Right cardiac atrium (tissue), 5 donors: Measurements from ENCODE around the gene ELOVL1. TPM values are rescaled to one million over a fixed set of nuclear protein-coding genes. Genes with fewer than 3 reads are reported as not detected.
A peak's percentile ranks its signal among the peaks of the same experiment; 100 is the strongest.

Experiments used
- ATAC-seq, 2 donors: fragments of 200-7000 bp; cut with Tn5 transposase; one replicate each; pipeline versions ENCODE4 v1.8.0 to v1.9.1; 2020; ENCODE audit warnings: moderate library complexity in 2 of 2, mild to moderate bottlenecking in 1 of 2
- DNase-seq, 3 donors: peaks; one replicate each; pipeline ENCODE4 v3.0.0-alpha.2; 2020
- H3K27ac ChIP-seq: one replicate; pipeline ENCODE4 v1.5.1; 2013; ENCODE audit warnings: mild to moderate bottlenecking, low read length, control low read depth, moderate library complexity
- H3K27me3 ChIP-seq: one replicate; pipeline ENCODE4 v1.6.1; 2013; ENCODE audit not compliant: control insufficient read depth, insufficient read depth
- H3K4me1 ChIP-seq: one replicate; pipeline ENCODE4 v1.6.1; 2013; ENCODE audit warnings: low read length; ENCODE audit not compliant: control insufficient read depth, insufficient read depth
- H3K4me3 ChIP-seq: one replicate; pipeline ENCODE4 v1.5.1; 2013; ENCODE audit warnings: low read length, control low read depth
- H3K9me3 ChIP-seq: one replicate; pipeline ENCODE4 v1.6.1; 2013; ENCODE audit warnings: low read length; ENCODE audit not compliant: control insufficient read depth
- WGBS: extraction: QIAGEN DNeasy Blood & Tissue Kit; methylation state at CpG from one replicate; pipeline ENCODE4 v1.1.7; 2013; 5-methylcytosine and 5-hydroxymethylcytosine counted together
- intact Hi-C, 4 donors: fragments of 100-400 bp; cut with DNase I; formaldehyde crosslinking; loops; one replicate each; pipeline versions ENCODE4 v1.11.0 to v1.14.0; 2022 to 2023
- polyA plus RNA-seq: library from polyadenylated mRNA; stranded (reverse); fragments of 200-250 nt; gene quantifications from one replicate; pipeline ENCODE4 v1.2.3, GENCODE V29; 2013
- total RNA-seq, 4 donors: library from RNA; stranded (reverse); fragmentation: NEBNext Ultra II Directional; extraction: Animal tissue kit (Norgen Biotek cat#: 25700); gene quantifications; one replicate each; pipeline ENCODE4 v1.2.1, GENCODE V29; 2021
- donor health status: healthy with polysubstance abuse.
- donor health status: DM: no; HTN: yes; CAD: no.
- donor health status: DM: no; HTN: no; CAD: no.
- donor health status: DM: no; HTN: yes; CAD: no; lungs with severe emphysema.
- donor health status: DM: yes; HTN: yes; CAD: no.

ELOVL1 gene
- total and polyA plus RNA-seq, 5 donors: 33.1 to 47.1 (median 37.6) TPM

GRCh38 chr1:43322506-43322905 lies 45.3 kb downstream of the ELOVL1 start:
- ATAC-seq: no peak
- DNase-seq: no peak
- Histone ChIP-seq H3K4me1 (peaks cover 3% of the 10 kb centered on the region), H3K27ac (no peak overlapping the region), H3K4me3 (no peak overlapping the region), H3K9me3 (no peaks in the 10 kb centered on the region), H3K27me3 (no peaks in the 10 kb centered on the region)
- intact Hi-C loops: no loop called here
- whole genome bisulfite sequencing: 94% methylated on average over 5 of the region's 5 CpGs

- ATAC-seq (no peak), DNase-seq (no peak)
- intact Hi-C loops: no loop called here
- Histone ChIP-seq H3K4me1 (peaks cover 3% of the 10 kb centered on the region), H3K4me3 (no peak overlapping the region), H3K27me3 (no peaks in the 10 kb centered on the region), H3K27ac (no peak overlapping the region), H3K9me3 (no peaks in the 10 kb centered on the region)
- WGBS: 93% methylated on average over 16 of the region's 16 CpGs
These were observed 46.4 kb downstream of the ELOVL1 start for GRCh38 chr1:43321331-43321891.

GRCh38 chr1:43319766-43320165 lies 48.0 kb downstream of the ELOVL1 start:
- ATAC-seq (no peak), DNase-seq (no peak)
- Histone ChIP-seq H3K27me3 (no peaks in the 10 kb centered on the region), H3K27ac (no peak overlapping the region), H3K9me3 (no peaks in the 10 kb centered on the region), H3K4me3 (no peak overlapping the region), H3K4me1 (peaks cover 3% of the 10 kb centered on the region)
- intact Hi-C loops: no loop called here
- 67% methylated on average over 3 of the region's 3 CpGs for WGBS

- Histone ChIP-seq H3K4me1 (peaks cover 3% of the 10 kb centered on the region), H3K27me3 (no peaks in the 10 kb centered on the region), H3K27ac (no peak overlapping the region), H3K4me3 (no peak overlapping the region), H3K9me3 (no peaks in the 10 kb centered on the region)
- 96% methylated on average over 5 of the region's 5 CpGs for WGBS
- intact Hi-C loops: no loop called here
- DNase-seq (no peak), ATAC-seq (no peak)
These were observed 48.5 kb downstream of the ELOVL1 start for GRCh38 chr1:43319288-43319687.

- intact Hi-C loops: no loop called here
- Histone ChIP-seq H3K4me1 (peaks cover 3% of the 10 kb centered on the region), H3K9me3 (no peaks in the 10 kb centered on the region), H3K27ac (no peak overlapping the region), H3K27me3 (no peaks in the 10 kb centered on the region), H3K4me3 (no peak overlapping the region)
- ATAC-seq (no peak), DNase-seq (no peak)
- 71% methylated on average over 4 of the region's 4 CpGs for WGBS
These were observed 49.0 kb downstream of the ELOVL1 start for GRCh38 chr1:43318831-43319230.

GRCh38 chr1:43317817-43318471 lies 49.9 kb downstream of the ELOVL1 start:
- 84% methylated on average over 15 of the region's 15 CpGs for WGBS
- Histone ChIP-seq H3K9me3 (no peaks in the 10 kb centered on the region), H3K4me3 (no peak overlapping the region), H3K4me1 (peaks cover 3% of the 10 kb centered on the region), H3K27me3 (no peaks in the 10 kb centered on the region), H3K27ac (no peak overlapping the region)
- DNase-seq (no peak), ATAC-seq (peak; percentile 3 to 14)
- intact Hi-C loops: no loop called here

GRCh38 chr1:43316738-43317520 lies 50.9 kb downstream of the ELOVL1 start:
- DNase-seq: no peak
- WGBS: 90% methylated on average over 16 of the region's 16 CpGs
- intact Hi-C loops: no loop called here
- peaks cover 3% of the 10 kb centered on the region for H3K4me1 ChIP-seq
- ATAC-seq: no peak
- no peaks in the 10 kb centered on the region for H3K27me3 ChIP-seq
- H3K4me3 ChIP-seq: no peak overlapping the region
- H3K27ac ChIP-seq: no peak overlapping the region
- H3K9me3 ChIP-seq: no peaks in the 10 kb centered on the region

GRCh38 chr1:43315963-43316737 lies 51.7 kb downstream of the ELOVL1 start:
- ATAC-seq: no peak
- no peak overlapping the region for H3K27ac ChIP-seq
- H3K27me3 ChIP-seq: no peaks in the 10 kb centered on the region
- no peak for DNase-seq
- peaks cover 3% of the 10 kb centered on the region for H3K4me1 ChIP-seq
- WGBS: 91% methylated on average over 10 of the region's 10 CpGs
- no peaks in the 10 kb centered on the region for H3K9me3 ChIP-seq
- no peak overlapping the region for H3K4me3 ChIP-seq
- intact Hi-C loops: no loop called here

- Histone ChIP-seq H3K27ac (no peak overlapping the region), H3K9me3 (no peaks in the 10 kb centered on the region), H3K4me3 (no peak overlapping the region), H3K4me1 (peaks cover 3% of the 10 kb centered on the region), H3K27me3 (no peaks in the 10 kb centered on the region)
- 88% methylated on average over 3 of the region's 3 CpGs for whole genome bisulfite sequencing
- intact Hi-C loops: no loop called here
- DNase-seq (no peak), ATAC-seq (no peak)
These were observed 52.3 kb downstream of the ELOVL1 start for GRCh38 chr1:43315481-43315880.

- Histone ChIP-seq H3K27ac (no peak overlapping the region), H3K9me3 (no peaks in the 10 kb centered on the region), H3K4me1 (peaks cover 3% of the 10 kb centered on the region), H3K27me3 (no peaks in the 10 kb centered on the region), H3K4me3 (no peak overlapping the region)
- WGBS: 94% methylated on average over 5 of the region's 5 CpGs
- ATAC-seq (no peak), DNase-seq (no peak)
- intact Hi-C loops: no loop called here
These were observed 53.6 kb downstream of the ELOVL1 start for GRCh38 chr1:43314233-43314632.

GRCh38 chr1:43313771-43314170 lies 54.0 kb downstream of the ELOVL1 start:
- intact Hi-C loops: no loop called here
- no peak for ATAC-seq
- no peaks in the 10 kb centered on the region for H3K9me3 ChIP-seq
- H3K4me1 ChIP-seq: peaks cover 3% of the 10 kb centered on the region
- no peak overlapping the region for H3K27ac ChIP-seq
- no peak overlapping the region for H3K4me3 ChIP-seq
- WGBS: 95% methylated on average over 10 of the region's 10 CpGs
- no peak for DNase-seq
- H3K27me3 ChIP-seq: no peaks in the 10 kb centered on the region
